Hepatocyte (in vitro differentiated cells): ENCODE measurements around the gene SERPINF2.

Experiments
- CTCF ChIP-seq: fragments of 200-600 bp; sonication (generic); IDR thresholded peaks from 2 replicates; pipeline ENCODE4 v1.5.1; 2016; ENCODE audit warnings: antibody characterized with exemption, mild to moderate bottlenecking; ENCODE audit not compliant: poor library complexity
- EZH2phosphoT487 ChIP-seq: fragments of 200-600 bp; sonication (generic); IDR thresholded peaks from one replicate; pipeline ENCODE4 v1.6.1; 2018; ENCODE audit warnings: antibody characterized with exemption, mild to moderate bottlenecking, low read depth, moderate library complexity; ENCODE audit not compliant: unreplicated experiment, severe bottlenecking

GRCh38 chr17:1803280-1803679, 60.6 kb downstream of the SERPINF2 start:
- TF ChIP-seq CTCF (no peak), EZH2phosphoT487 (no peak)
